GM21825 (cell line): ENCODE measurements around the gene TMEM106C.

Source experiments
- ATAC-seq: cut with Tn5 transposase; IDR thresholded peaks from one replicate; pipeline ENCODE4 v1.9.1; 2021; ENCODE audit warnings: mild to moderate bottlenecking, moderate library complexity; ENCODE audit not compliant: unreplicated experiment

Gene TMEM106C

DNA sequence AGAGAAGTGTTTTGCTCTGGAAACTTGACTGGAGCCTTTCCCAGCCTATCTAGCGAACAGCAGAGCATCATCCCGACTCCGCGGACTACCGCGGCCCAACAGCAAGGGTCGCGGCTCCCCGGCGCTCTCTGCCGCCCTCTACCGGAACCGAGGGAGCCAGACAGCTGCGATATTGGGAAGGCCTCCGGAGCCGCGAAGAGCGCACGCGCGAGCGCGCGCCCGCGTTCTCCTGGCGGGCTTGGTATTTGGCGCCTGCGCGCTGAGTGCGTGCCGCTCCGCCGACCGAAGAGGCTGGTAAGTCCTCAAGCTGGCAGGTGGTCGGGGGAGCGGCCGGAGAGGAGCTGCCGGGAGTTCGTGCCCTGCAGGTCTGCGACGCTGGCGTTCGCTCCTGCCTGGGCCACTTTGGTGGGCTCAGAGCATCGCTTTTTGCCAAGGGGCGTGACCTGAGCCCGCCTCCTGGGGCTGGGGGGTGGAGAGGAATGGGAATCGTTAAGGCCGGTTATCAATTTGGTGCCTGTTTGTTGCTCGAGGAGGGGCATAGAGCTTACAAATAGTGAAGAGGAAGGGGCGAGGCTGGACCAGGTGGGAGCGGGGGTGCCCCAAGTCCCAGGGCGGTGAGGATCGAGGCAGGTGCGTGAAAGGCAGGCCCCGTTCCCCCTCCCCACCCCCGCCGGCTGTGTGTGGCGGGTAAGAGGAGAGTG, at the start of gene TMEM106C:
Gene TMEM106C (plus strand): TSS at position 257 of the 701 bp plus-strand sequence. CDS start 641 bp downstream, outside the sequence.
- peak; percentile 94 for ATAC-seq

- ATAC-seq: no peak
These were observed 42.5 kb upstream of the TMEM106C start for GRCh38 chr12:47920913-47921312.

DNA sequence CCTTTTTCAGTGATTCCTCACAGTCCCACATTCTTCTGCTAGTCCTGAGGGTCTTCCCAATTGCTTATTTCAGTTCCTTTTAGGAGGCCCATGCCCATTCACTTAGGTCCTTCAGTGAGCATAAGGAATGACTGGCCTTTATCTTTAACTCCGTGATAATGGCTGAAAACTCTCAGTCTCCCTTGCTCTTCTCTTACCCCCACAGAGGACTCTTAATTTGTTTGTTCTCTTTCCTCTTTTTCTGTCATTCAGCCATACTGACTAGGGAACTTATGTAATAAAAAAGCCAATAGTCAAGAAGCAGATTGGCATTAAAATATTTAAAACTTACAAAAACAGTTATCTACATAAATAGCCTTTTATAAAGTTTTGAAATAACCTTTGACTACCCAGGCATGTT, 41.5 kb upstream of the TMEM106C start:
- ATAC-seq: no peak

DNA sequence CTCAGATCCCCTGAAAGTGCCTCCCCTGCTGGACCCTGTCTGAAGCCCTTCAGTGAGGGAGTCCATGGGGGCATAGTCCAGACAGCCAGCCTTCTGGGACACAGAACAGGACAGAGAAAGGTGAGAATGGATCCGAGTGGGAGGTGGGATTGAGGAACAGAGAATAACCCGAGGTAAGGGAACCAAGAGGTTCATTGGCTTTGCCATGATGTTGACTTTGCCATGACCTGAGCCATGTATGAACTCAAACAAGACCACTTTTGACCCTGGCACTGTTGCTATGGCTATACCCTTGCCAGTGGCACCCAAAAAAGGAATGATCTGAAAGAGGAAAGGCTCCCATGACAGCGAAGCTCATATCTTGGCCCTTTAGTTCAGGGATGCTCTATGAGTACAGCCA, 36.0 kb upstream of the TMEM106C start:
- no peak for ATAC-seq

DNA sequence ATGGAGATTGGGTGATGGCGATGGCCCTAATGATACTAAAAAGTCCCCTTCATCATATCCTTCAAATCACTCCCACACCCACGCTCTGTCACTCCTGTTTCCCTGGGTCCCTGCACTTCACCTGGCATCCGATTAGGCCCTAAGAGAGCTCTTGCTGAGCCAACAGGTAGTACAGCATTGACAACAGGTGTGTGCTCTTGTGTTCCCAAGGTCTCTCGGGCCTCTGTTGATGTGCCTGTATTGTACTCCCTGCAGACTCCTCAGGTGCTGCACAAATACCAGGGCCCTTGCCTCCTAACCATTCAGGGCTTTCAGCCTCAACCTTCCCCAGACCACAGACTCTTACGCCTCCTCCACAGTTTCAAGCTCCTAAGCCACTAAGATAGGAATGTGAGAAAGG, 32.8 kb upstream of the TMEM106C start:
- no peak for ATAC-seq

- ATAC-seq: no peak
These were observed 32.2 kb upstream of the TMEM106C start for GRCh38 chr12:47931187-47931586.

GRCh38 chr12:47935184-47935583, 28.2 kb upstream of the TMEM106C start:
- ATAC-seq: no peak

DNA sequence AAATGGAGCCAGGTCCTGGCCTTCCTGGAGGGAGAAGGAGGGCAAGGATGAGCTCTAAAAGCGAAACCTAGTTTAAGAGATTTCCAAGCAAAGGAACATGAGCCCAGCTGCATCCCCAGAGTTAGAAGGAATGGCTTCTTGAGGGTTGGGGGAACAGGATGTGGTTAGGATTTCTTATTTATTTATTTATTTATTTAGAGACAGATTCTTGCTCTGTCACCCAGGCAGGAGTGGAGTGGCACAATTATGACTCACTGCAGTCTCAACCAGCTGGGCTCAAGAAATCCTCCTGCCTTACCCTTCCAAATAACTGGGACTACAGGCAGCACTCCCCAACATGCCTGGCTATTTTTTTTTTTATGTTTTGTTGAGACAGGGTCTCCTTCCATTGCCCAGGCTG, 25.3 kb upstream of the TMEM106C start:
- ATAC-seq: no peak

- no peak for ATAC-seq
These were observed 24.8 kb upstream of the TMEM106C start for GRCh38 chr12:47938594-47938993.

DNA sequence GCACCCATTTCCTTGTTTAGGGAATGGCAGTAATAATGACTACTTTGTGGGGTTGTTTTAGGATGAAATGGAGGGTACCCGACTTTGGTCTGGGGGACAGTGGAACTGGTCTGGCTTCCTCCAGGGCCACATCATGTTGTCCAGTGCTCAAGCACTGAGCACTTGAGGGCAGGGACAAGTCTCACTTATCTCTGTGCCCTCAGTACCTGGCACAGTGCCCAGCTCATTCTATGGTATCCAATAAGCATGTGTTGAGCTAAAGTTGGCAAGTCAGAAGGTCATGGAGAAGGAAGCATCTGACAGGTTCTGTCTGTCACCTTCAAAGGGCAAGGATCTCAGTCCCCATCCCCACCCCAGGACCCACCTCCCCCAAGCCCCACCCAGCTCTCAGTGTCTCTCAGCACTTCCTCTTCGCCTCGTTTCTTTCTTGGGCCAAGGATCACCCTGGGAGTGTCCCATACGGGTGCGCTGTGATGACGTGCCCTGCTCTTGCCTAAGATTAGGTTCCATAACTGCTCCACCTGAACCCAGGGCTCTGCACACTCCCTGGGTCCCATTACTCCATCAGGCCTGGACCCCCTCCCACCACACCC, 24.3 kb upstream of the TMEM106C start:
- no peak for ATAC-seq

GRCh38 chr12:47940773-47941474, 22.5 kb upstream of the TMEM106C start:
- no peak for ATAC-seq

DNA sequence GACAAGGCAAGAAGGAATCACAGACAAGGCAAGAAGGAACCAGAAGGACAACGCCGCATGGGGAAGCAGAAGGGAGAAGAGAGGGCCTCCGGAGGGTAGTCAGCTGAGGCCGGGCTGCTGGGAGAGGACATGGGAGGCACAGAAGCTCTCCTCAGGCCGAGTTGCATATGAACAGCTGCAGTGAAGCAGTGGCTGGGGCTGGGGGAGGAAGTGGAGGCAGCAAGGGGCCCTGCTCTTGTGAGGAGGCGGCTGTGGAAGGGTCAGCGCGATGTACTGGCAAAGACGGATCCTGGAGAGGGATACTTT, 22.0 kb upstream of the TMEM106C start:
- ATAC-seq: no peak

DNA sequence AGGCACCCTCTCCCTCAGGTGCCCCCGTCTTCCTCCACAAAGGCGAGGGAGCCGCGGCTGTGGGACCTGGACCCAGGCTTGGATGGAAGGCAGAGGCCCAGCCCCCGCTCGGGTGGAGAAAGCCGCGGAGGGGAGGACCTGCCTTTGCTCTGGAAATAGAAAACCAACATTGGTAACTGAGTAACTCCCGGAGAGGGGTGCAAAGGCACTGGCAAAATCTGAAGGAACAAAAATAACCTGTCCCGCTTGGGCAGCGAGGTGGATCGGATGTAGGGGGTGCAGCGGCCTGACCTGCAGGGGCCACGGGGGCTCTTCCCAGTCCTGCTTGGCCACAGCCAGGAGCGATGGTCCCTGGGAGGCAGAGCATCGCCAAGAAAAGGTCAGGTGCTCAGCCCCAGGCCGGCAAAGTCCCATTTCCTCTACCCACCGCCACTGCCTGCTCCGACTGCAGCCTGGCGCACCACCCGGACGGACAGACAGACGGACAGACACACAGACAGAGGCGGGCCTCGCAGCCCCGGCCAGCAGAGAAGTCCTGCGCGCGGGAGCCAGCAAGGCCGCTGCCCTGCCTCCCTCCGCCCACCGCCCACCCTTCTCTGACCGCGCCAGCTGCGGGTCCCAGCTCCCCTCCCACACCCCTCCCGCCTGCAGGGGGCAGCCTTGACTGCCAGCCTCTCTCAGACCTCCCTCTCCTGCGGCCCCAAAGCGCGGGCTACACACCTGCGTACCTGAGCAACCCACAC, 21.4 kb upstream of the TMEM106C start:
- no peak for ATAC-seq

GRCh38 chr12:47942614-47943225, 20.7 kb upstream of the TMEM106C start:
- no peak for ATAC-seq

GRCh38 chr12:47943623-47944340, 19.6 kb upstream of the TMEM106C start:
- ATAC-seq: no peak

DNA sequence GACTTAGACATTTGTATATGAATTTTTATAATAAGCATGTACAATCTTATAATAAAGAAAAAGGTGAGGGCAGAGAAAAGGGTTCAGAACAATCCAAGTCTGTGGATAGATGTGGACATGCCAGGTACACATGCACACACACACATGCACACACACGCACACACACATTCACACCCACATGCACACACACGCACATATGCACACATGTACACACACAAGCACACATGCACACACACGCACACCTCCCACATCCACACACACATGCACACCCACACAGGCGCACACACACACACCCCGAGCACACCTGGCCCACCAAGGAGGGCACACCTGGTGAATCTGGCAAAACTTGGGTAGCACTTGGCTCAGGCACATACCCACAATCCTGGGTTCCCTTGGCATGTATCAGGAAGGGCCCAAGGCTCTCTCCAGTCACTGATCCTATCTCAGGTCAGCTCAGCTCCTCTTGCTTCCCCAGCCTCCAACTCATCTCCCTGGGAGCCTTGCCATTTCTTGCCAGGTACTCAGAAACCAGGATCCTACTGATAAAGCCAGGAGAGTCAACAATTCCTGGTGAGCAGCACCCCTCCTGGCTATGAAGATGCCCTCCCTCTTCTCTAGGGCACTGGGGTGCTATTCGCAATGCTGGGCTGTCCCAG, 18.6 kb upstream of the TMEM106C start:
- ATAC-seq: no peak

DNA sequence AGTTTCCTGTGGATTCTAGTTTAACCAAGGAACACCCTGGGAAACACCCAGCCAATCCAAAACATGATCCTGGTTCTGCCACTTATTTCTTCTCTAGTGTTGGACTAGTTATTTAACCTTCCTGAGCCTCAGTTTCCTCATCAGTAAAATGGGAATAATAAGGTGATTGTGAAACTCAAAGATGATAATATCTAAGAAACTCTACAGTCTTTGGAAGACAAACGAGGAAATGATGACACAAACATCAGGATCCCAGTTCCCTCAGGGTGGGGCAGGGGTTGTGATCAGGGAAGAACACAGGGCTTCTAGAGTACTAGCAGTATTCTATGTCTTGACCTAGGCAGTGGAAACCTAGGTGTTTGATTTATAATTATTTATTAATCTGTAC, 18.1 kb upstream of the TMEM106C start:
- no peak for ATAC-seq

- no peak for ATAC-seq
These were observed 16.7 kb upstream of the TMEM106C start for GRCh38 chr12:47946413-47947323.

DNA sequence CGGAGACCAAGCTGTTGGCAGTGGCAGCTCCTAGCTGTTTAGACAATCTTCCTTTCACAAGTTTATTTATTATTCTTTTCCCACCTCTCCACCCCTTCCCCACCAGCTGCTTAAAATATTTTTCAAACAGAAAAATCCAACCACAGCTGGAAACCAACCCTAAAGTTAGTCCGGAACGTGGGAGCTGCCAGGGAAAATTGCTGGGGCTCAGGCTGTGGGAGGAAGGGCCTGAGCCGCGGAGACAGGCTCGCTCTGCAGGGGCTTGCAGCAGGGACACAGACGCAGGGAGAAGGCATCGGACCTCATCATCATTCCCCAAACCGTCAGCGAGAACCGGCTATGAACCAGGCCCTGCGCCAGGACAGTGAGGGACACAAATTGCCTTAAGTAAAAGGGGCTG, 16.1 kb upstream of the TMEM106C start:
- ATAC-seq: no peak
